GM18508 (cell line): ENCODE data around the gene PRRT3.
"Not testable (repeated sequence)": the region's sequence is repeated elsewhere in the genome, so short reads cannot be mapped to it uniquely, and the experiment has no call there.

Source experiments
- ATAC-seq: cut with Tn5 transposase; IDR thresholded peaks from one replicate; pipeline ENCODE4 v1.9.1; 2021; ENCODE audit warnings: moderate number of reproducible peaks; ENCODE audit not compliant: insufficient read depth, unreplicated experiment

PRRT3 gene

DNA sequence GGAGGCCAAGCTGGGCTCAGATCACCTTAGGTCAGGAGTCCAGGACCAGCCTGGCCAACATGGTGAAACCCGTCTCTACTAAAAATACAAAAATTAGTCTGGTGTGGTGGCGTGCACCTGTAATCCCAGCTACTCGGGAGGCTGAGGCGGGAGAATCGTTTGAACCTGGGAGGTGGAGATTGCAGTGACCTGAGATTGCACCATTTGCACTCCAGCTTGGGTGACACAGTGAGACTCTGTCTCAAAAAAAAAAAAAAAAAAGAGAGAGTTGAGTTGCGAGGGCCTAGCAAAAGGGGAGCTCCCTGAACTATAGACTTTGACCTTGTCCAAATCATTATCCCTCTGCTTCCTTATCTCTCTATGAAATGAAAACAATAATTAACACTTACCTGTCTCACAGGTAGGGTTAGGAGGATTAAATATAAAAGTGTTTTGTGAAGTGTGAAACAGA, 51.2 kb downstream of the PRRT3 start:
- ATAC-seq, result not testable (repeated sequence)

DNA sequence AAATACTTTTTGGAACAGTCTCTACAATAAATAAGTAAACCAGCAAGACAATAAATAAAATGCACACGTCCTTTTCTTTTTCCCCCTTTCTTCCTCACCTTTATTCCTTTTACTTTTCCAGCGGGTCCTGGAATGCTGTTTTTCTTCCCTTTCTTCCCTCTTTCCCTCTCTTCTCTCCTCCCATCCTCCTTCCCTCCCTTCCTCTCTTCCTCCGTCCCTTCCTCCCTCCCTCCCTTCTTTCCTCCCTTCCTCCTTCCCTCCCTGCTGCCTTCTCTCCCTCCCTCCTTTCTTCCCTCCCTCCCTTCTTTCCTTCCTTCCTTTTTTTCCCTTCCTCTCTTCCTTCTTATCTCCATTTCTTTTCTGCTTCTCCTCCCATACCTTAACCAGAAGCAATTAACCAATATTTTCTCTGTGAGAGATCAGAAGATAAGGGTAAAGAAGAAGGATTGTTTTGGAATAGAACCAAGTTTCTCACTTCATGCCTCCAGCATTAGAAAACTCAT, 52.9 kb downstream of the PRRT3 start:
- ATAC-seq, result no peak

DNA sequence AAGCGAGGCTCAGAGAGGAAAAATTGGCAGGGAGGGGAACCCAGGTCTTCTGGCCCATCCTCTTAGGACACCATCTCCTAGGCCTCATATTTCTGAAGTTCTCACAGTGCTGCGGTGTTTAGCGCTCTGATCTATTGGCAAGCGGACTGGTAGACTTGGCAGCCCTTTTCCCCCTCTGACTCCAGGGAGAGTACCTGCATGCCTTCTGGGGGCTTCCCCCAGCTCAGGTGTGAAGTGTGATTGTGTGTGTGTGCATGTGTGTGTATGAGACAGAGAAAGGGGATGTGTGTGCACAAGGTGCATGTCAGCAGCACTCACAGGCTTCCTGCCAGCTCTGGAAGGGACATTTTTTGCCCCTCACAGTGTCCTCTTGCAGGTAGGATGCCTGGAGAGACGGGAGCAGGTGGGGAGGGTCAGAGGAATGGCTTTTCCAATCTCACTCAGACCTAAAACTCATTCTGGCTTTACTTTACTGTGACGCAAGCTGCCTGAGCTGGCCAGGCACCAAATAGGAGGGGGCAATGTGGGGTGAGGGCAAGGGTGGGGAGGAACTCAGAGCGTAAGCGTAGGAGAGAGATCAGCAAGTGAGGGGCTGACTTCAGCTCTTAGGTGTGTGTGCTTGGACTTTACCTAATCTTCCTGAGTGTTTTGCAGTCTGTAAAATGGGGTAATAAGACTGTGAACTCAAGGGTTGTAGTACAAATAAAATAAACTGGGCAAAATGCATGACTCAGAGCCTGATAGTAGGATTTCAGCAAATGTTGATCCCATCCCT, 53.6 kb downstream of the PRRT3 start:
- no peak for ATAC-seq

DNA sequence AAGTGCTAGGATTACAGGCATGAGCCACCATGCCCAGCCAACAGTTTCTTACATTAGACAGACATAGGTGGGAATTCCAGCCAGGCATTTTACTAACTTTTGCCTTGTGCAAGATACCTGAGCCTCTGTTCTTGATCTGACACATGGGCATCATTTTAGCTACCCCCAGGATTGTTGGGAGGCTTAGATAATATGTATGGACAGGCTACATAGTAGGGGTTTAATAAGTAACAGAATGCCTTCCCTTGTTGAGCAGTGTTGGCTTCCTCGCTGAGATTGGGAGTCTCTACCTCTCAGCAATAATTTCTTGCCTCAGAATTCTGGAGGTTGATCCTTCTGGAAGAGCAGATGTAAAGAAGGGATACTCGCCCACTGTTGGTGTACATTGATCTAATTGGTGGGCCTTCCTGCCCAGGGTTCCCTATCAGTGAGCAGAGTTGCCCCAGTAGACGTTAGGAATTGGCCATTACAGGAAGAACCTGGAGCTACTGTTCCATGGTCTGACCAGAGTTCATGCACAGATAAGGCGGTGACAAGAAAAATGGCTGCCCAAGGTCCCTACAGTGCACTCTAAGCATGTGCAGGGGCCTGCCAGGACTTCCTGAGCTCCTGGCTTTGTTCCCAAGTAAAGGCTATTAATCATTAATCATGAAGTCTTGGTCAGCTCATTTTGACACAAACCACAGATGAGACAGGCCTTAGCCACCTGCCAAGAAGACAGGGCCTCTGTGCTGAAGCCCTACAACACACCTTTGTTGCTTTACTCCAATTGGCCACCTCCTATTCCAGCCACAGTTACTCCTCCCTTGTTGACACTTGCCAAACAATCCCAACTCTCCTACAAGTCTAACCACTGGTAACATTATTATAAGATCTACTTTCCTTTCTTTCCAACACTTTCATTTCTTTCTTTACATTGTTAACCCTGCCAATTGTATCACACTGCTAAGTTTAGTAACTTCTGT, 54.5 kb downstream of the PRRT3 start:
- no peak for ATAC-seq

DNA sequence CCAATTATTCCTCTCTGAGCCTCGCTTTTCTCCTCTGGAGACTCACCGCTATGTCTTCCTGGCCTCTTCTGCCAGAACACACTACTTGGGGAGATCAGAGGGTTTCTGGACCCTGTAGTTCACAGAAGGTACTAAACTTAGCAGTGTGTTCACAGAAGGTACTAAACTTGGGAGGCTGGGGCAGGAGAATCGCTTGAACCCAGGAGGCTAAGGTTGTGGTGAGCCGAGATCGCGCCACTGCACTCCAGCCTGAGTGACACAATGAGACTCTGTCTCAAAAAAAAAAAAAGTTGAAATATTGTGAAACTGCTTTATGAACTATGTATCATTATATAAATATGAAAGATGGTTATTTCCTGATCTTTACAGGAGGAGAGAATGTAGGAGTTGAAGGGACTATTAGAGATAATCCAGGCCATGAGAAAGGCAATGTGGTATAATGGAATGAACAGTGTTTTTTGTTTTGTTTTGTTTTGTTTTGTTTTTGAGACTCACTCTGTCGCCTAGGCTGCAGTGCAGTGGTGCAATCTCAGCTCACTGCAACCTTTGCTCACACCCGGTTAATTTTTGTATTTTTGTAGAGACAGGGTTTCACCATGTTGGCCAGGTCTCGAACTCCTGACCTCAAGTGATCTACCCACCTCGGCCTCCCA, 55.3 kb downstream of the PRRT3 start:
- not testable (repeated sequence) for ATAC-seq

DNA sequence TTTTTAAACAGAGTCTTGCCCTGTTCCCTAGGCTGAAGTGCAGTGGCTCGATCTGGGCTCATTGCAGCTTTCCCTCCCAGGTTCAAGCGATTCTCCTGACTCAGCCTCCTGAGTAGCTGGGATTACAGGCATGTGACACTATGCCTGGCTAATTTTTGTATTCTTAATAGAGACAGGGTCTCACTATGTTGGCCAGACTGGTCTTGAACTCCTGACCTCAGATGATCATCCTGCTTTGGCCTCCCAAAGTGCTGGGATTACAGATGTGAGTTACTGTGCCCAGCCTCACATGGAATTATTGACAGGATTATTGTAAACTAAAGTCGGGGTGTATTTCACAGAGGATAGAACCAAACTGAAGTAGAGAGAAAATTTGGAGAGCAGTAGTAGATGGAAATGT, 56.5 kb downstream of the PRRT3 start:
- not testable (repeated sequence) for ATAC-seq
